Endothelial cell of umbilical vein (primary cell): ENCODE measurements around the gene TBC1D5. TPM values are rescaled to one million over a fixed set of nuclear protein-coding genes. Genes with fewer than 3 reads are reported as not detected.
A peak's percentile ranks its signal among the peaks of the same experiment; 100 is the strongest.

Experiments
- BruUV-seq: library from RNA; stranded (reverse); fragments of 400-500 nt; replicated peaks from 2 replicates; lab custom pipeline; 2021; lab: Mats Ljungman, UMichigan
- CTCF ChIA-PET: fragments of 300-600, 350-600 bp; sonication (Branson Sonifier 250); formaldehyde crosslinking; loops from one replicate; lab custom pipeline; 2021; ENCODE audit warnings: antibody characterized with exemption, inconsistent platforms; lab: Charles Lee
- POLR2A ChIA-PET: fragments of 300-600, 350-600 bp; sonication (Branson Sonifier 250); formaldehyde crosslinking; loops from one replicate; lab custom pipeline; 2021; ENCODE audit warnings: antibody characterized with exemption, inconsistent platforms; lab: Charles Lee
- DNase-seq: peaks from one replicate; pipeline ENCODE4 v3.0.0-alpha.2; 2011; ENCODE audit warnings: low read depth, low spot score
- FAIRE-seq: peaks from 2 replicates; lab custom pipeline; 2011; peaks lifted over from hg19 to GRCh38; lab: Jason Lieb, UNC
- H2AFZ ChIP-seq: 2 replicates; pipeline ENCODE4 v1.6.0; 2012; ENCODE audit warnings: low read depth, low read length, control low read depth, inconsistent platforms
- H3K27ac ChIP-seq: 2 replicates; pipeline ENCODE4 v1.5.1; 2011; ENCODE audit warnings: low read depth, mild to moderate bottlenecking, control low read depth, low read length, moderate library complexity; ENCODE audit not compliant: insufficient read depth
- H3K27me3 ChIP-seq, 2 experiments: 2 replicates each; pipeline versions ENCODE4 v1.6.0 to v1.6.1; 2011; ENCODE audit warnings: low read length in 2 of 2, mixed read lengths in 1 of 2; ENCODE audit not compliant: control insufficient read depth in 2 of 2, insufficient read depth in 2 of 2
- H3K36me3 ChIP-seq, 2 experiments: 2 replicates in 1 of 2; 3 replicates in 1 of 2; pipeline ENCODE4 v1.5.1; 2011; ENCODE audit warnings: low read length in 2 of 2, mild to moderate bottlenecking in 1 of 2, moderate library complexity in 1 of 2; ENCODE audit not compliant: control insufficient read depth in 2 of 2, insufficient read depth in 2 of 2; ENCODE audit errors: extremely low read depth in 1 of 2
- H3K4me1 ChIP-seq: 3 replicates; pipeline ENCODE4 v1.5.1; 2011; ENCODE audit warnings: mild to moderate bottlenecking, low read length; ENCODE audit not compliant: control insufficient read depth, insufficient read depth; ENCODE audit errors: extremely low read depth
- H3K4me2 ChIP-seq: 2 replicates; pipeline ENCODE4 v1.6.1; 2011; ENCODE audit warnings: low read length, control low read depth, mixed read lengths; ENCODE audit not compliant: insufficient read depth
- H3K4me3 ChIP-seq, 3 experiments: fragments of 200-600 bp in 1 of 3; sonication (generic), shearing (Covaris generic) in 1 of 3; replicated peaks in 1 of 3; 2 replicates each; pipeline ENCODE4 v1.5.1; 2011 to 2016; ENCODE audit warnings: control low read depth in 3 of 3, low read length in 3 of 3, mild to moderate bottlenecking in 2 of 3, inconsistent platforms in 1 of 3, low read depth in 1 of 3, moderate library complexity in 1 of 3; ENCODE audit not compliant: insufficient read depth in 1 of 3
- H3K79me2 ChIP-seq: 2 replicates; pipeline ENCODE4 v1.6.0; 2012; ENCODE audit warnings: low read length, inconsistent platforms; ENCODE audit not compliant: control insufficient read depth, insufficient read depth
- H3K9ac ChIP-seq: replicated peaks from 2 replicates; pipeline ENCODE3; 2011; ENCODE audit warnings: low read length, control low read depth; ENCODE audit not compliant: insufficient read depth; ENCODE audit errors: extremely low read depth
- H3K9me1 ChIP-seq: replicated peaks from 3 replicates; pipeline ENCODE4 v1.6.0; 2011; ENCODE audit warnings: mild to moderate bottlenecking, low read length; ENCODE audit not compliant: control insufficient read depth, insufficient read depth; ENCODE audit errors: extremely low read depth
- H3K9me3 ChIP-seq: replicated peaks from 2 replicates; pipeline ENCODE4 v1.5.1; 2012; ENCODE audit warnings: low read length, inconsistent platforms; ENCODE audit not compliant: control insufficient read depth, insufficient read depth
- H4K20me1 ChIP-seq: replicated peaks from 2 replicates; pipeline ENCODE3; 2011; ENCODE audit warnings: mild to moderate bottlenecking, low read length; ENCODE audit not compliant: control insufficient read depth, insufficient read depth; ENCODE audit errors: extremely low read depth
- CTCF ChIP-seq, 2 donors: IDR thresholded peaks; 1 replicate in 1 of 2; 2 replicates in 1 of 2; pipeline ENCODE4 v1.5.1; 2011; ENCODE audit warnings: low read length in 2 of 2, mild to moderate bottlenecking in 2 of 2, moderate library complexity in 2 of 2, control low read depth in 1 of 2, inconsistent platforms in 1 of 2, low read depth in 1 of 2; ENCODE audit not compliant: insufficient read depth in 1 of 2; ENCODE audit errors: extremely low read depth in 1 of 2
- EZH2 ChIP-seq: IDR thresholded peaks from 2 replicates; pipeline ENCODE4 v1.6.1; 2012; ENCODE audit warnings: borderline replicate concordance, low read depth, mild to moderate bottlenecking, moderate library complexity, low read length, inconsistent platforms; ENCODE audit not compliant: severe bottlenecking
- GATA2 ChIP-seq: IDR thresholded peaks from 2 replicates; pipeline ENCODE4 v1.7.0; 2011; ENCODE audit warnings: low read depth, mild to moderate bottlenecking, moderate library complexity, mixed read lengths, low read length; ENCODE audit not compliant: insufficient read length, insufficient read depth
- JUN ChIP-seq: IDR thresholded peaks from 2 replicates; pipeline ENCODE4 v1.6.1; 2011; ENCODE audit warnings: borderline replicate concordance, low read depth; ENCODE audit not compliant: insufficient read length, insufficient read depth
- MAX ChIP-seq: IDR thresholded peaks from 2 replicates; pipeline ENCODE4 v1.6.1; 2011; ENCODE audit not compliant: insufficient read depth, insufficient read length
- MYC ChIP-seq: IDR thresholded peaks from one replicate; pipeline ENCODE4 v1.6.1; 2011; ENCODE audit warnings: mild to moderate bottlenecking, low read depth, low read length
- POLR2A ChIP-seq: IDR thresholded peaks from 2 replicates; pipeline ENCODE4 v1.6.1; 2012; ENCODE audit warnings: low read depth, mild to moderate bottlenecking, control low read depth, low read length
- POLR2AphosphoS5 ChIP-seq: IDR thresholded peaks from 2 replicates; pipeline ENCODE4 v1.6.1; 2012; ENCODE audit warnings: low read depth, mild to moderate bottlenecking, control low read depth, low read length, moderate library complexity; ENCODE audit not compliant: insufficient read depth
- dilution Hi-C: fragments of 300-500 bp; cut with MboI; formaldehyde crosslinking; loops from one replicate; pipeline ENCODE4 v1.15.0; 2019; ENCODE audit warnings: low sequenced_read_pairs; ENCODE audit not compliant: extremely low pct_ligation_motif_present
- intact Hi-C: fragments of 100-400 bp; cut with micrococcal nuclease; formaldehyde crosslinking; loops from one replicate; pipeline ENCODE4 v1.10.0; 2022
- polyA plus RNA-seq, 4 experiments: library from polyadenylated mRNA; depleted of rRNA in 3 of 4; stranded (reverse) in 3 of 4; unstranded in 1 of 4; fragments of >200 nt; gene quantifications; 2 replicates each; pipeline versions ENCODE4 v1.2.1 to v1.2.3, GENCODE V29; 2011 to 2012; ENCODE audit warnings: missing spikeins in 1 of 4
- total RNA-seq: library from RNA; stranded (reverse); gene quantifications from 2 replicates; pipeline ENCODE4 v1.2.3, GENCODE V29; 2021

The TBC1D5 gene
- total and polyA plus RNA-seq, 2 donors (not counting 3 experiments of a cell fraction or from before 2014, with no cell fraction given): 17.5 to 44.7 TPM

- ChIA-PET CTCF (interaction anchor here (0.8 to 1.7 kb wide), 2 partner anchors 26 to 170 kb away, joined by 3 to 12 read pairs; no protein-coding TSS in a partner anchor), POLR2A (no interaction called here)
- dilution Hi-C loops: no loop called here
- Histone ChIP-seq H3K27ac (no peak overlapping the region), H3K9ac (no peak overlapping the region), H3K4me2 (no peak overlapping the region), H3K4me1 (no peaks in the 10 kb centered on the region), H3K79me2 (no peaks in the 10 kb centered on the region), H3K9me1 (no peaks in the 10 kb centered on the region), H3K36me3 (no peaks in the 10 kb centered on the region), H3K9me3 (no peaks in the 10 kb centered on the region), H4K20me1 (no peaks in the 10 kb centered on the region), H3K4me3 (no peak overlapping the region), H2AFZ (no peak overlapping the region), H3K27me3 (no peaks in the 10 kb centered on the region)
- TF ChIP-seq EZH2 (no peak), MAX (no peak), POLR2A (no peak), GATA2 (no peak), JUN (no peak), POLR2AphosphoS5 (no peak), MYC (no peak), CTCF (IDR thresholded peaks at IDR 0.05; ENCODE audit: extremely low read depth in 1 of 2, insufficient read depth in 1 of 2, low read depth in 1 of 2, low read length in 2 of 2) (no peak)
- no TSS peak for BruUV-seq
- intact Hi-C loops: no loop called here
- DNase-seq: peak; percentile 47
- no peak for FAIRE-seq
These were observed 71.7 kb downstream of the TBC1D5 start for GRCh38 chr3:17670749-17671148.
